Stimulated activated CD8-positive, alpha-beta memory T cell treated with anti-CD3 and anti-CD28 coated beads, Interleukin-4, amount 100 ng/mL, for 48 hours (primary cell): Measurements from ENCODE around the gene CEP55.

Experiments used
- DNase-seq: peaks from one replicate; pipeline ENCODE4 v3.0.0-alpha.2; 2020

CEP55 gene

DNA sequence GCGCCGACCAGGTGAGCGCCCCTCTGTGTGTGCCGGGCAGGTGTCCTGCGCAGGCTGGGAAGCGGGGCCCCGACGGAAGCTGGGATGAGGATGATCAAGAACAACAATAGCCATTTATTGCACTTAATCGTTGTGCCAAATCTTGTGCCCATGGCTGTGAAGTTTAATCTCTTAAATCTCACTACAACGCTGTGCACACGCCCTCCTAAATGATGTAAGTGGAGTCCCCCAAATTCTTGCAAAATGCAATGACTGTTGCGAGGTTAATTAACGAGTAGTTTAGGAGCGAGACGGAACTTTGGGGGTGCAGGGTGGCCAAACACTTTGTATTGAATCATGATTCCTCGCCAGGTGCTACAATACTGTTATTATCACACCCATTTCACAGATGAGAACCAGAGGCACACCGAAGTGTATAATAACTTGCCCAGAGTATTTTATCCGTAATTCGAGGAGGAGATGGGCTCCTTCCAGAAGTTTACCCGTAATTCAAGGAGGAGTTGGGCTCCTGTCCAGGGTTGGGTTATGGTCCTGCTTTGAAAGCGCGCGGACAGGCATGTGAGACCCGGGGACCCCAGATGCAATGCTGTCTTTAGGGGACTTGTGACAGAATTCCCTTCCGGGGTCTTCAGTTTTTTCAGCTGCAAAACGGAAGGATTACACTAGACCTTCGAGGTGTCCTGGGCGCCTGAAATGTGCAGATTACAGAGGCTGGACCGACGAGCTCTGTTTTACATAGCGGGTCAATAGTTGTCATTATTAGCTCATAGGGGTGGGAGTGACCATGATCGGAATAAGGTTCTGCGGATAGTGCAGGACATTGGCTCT, 71.1 kb downstream of the CEP55 start:
- DNase-seq: no peak

DNA sequence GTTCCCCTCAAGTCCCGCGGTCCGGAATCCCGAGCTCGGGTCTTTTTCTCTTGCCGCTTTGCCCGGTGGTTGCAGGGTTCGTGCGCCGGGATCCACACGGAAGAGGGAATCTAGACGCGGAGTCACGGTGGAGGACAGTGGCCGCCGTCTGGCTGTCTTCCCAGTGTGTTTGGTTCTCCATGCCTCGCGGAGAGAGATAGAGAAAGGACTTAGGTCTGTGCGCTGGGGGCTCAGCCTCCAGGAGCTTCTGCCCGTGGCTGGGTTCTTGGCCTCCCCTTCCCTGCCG, 71.6 kb downstream of the CEP55 start:
- DNase-seq: no peak

DNA sequence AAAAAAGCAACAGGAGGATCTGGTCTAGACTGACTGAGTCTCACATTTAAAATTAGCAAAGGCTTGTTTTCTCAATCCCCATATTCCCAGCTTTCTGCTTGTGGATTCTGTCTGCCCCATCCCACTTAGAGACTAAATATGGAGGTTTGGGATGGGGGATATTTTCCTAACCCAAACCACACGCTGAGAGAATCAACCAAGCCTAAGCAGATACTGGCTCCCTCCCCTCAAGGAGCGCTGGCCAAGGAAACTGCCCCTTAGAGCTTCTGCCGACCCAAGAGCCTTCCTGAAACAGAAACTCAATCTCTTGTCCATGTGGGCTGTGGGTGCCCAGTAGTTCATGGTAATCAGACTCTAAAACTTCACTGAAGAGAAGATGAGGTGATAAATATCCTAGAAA, 74.0 kb downstream of the CEP55 start:
- no peak for DNase-seq

DNA sequence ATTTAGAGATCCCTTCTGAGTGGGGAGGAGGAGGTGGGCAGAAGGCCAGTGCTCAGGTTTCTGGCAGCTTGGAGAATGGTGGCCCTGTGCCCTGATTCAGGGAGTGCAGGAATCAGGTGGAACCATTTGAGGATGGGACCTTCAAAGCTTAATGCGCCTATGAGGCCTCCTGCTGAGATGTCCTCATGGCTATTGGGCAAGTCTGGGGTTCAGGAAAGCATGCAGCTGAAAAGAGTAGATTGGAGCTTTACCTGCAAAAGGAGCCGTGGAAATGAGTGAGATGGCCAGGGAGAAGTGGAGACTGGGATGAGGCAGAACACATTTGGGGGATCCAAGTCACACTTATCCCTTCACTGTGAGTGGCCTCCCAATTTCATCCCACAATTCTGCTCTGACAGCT, 76.2 kb downstream of the CEP55 start:
- no peak for DNase-seq

DNA sequence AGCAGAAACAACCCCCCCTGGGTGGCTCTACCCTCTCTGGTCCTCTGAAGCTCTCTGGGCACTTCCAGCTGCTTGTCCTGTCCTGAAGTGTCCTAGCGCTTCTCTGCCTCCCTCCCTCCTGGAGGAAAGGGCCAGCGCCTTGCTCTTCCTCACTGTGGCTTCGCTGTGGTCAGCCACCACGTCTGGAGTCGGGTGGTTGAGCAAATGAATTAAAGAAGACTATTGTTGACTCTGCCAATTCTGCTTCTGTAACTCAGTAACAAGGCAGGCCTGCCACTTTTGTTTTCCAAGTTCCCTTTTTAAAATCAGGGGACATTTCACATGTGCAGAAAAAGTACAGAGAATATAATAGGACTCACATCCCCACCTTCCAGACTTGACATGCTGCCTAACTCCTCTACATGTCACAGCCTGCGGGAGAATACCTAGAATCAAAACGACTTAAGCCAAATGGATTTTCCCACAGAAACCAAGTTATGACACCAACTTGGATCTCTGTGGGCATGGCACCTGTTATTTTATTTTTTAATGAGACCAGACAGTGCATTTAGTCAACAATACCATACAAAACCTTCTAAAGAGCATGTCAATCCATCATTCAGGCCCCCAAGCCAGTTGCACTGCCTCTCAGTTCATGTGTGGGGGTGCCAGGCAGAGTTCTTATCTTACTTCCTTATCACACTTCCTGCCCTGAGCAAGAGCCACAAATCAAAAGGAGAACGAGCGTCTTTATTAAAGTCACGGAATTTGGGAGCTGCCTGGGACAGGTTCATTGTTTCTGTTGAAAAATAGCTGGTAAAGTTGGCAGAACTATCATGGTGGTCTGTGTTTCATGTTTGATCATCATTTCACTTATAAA, 76.9 kb downstream of the CEP55 start:
- DNase-seq: no peak

DNA sequence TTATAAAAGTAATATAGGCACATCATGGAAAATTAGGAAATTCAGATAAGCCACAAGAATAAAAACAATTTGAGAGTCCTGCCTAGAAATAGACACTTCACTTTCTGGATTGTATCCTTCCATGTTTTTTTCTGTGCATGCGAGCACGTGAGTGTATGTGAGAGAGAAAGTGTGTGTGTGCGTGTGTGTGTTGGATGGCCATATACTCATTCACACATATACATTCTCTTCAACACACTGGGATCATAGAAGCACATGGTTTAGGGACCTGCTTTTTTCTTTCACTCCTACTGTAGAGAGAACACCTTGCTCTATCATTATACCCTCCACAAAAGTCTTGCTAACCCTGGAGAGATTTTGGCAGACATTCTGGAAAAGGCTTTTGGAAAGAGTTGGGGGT, 77.5 kb downstream of the CEP55 start:
- DNase-seq: no peak

DNA sequence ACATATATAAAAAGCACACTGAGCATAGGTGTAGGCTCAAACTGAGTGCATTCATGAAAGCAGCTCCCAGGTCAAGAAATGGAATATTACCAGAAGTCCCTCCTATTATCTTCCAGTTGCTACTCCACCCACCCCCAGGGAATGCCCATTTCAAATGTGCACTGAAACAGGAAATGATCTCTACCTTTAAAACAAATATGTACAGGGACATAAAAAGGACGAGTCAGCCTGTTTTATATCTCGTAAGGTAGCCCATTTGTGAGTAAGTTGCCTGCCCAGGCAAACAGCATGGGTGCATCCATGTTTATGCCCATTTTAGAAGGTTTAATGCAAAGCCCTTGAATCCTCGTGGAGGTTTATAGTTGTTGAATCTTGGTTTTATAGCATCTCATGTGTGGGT, 80.5 kb downstream of the CEP55 start:
- DNase-seq: no peak

DNA sequence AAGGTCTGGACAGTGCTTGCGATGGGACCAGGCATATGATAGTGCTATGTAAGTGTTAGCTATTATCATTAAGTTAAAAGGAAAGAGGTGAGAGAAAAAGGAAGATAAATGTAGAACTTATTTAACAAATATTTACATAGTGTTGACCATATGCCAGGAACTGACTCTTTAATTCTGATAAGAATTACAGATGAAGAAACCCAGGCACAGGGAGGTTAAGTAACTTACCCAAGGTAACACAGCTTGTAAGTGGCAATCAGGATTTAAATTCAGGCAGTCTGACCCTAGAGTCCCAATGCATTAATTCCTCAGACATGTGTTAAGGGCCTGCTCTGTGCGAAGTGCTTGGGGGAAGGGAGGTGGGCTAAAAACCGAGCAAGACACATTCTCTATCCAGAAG, 81.2 kb downstream of the CEP55 start:
- no peak for DNase-seq
